ENCODE results near the gene PTX3.

Gene PTX3

DNA sequence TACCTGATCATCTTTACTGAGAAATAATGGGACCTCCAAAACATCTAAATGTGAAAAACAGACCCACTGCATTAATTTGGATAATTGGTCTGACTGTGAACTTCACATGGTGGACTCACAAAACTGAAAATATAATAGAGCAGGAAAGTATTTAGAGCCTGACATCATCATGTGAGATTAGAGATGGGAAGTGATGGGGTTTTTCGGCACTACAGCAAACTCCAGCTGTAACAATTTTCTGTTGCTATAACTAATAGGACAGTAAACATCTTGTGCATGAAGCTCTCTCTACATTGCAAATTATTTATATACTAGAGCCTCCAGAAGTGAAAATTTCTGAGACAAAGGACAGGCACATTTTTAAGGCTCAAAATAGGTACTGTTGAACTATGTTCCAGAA lies 34.4 kb downstream of the PTX3 start:
- DNase-seq (ENCODE audit: low read depth in 2 of 2, low spot score in 1 of 2): no peak

DNA sequence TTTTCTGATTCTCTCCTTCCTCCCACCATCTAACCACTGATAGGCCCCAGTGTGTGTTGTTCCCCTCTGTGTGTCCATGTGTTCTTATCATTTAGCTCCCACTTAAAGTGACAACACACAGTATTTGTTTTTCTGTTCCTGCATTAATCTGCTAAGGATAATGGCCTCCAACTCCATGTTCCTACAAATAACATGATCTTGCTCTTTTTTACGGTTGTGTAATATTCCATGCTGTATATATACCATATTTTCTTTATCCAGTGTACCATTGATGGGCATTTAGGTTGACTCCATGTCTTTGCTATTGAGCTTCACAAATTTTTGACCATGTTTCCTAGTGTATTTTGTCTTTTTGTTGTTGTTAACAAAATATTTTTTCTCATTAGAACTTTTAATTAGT lies 36.0 kb downstream of the PTX3 start:
- DNase-seq (ENCODE audit: low read depth in 2 of 2, low spot score in 1 of 2): no peak

DNA sequence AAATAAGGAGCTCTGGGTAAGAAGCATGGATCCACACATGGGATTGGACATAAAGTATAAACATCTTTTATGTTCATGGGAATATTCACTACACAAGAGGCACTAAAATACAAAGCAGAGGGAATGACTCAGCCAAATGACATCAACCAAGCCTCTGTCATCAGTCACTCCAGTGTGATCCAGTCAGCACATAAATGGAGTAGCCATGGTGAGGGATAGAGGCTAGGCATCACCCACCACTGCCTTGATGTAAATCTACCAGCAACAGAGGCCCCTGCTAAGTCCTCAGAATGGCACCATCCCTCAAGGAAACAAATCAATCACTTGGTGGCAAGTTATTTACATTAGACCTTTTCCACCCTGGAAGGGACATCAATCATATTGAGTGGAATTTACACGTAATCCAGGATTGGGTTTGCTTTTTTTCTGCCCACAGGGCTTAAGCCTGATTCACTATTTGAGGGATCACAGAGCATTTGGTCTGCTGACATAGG lies 39.3 kb downstream of the PTX3 start:
- DNase-seq (ENCODE audit: low read depth in 2 of 2, low spot score in 1 of 2): no peak

DNA sequence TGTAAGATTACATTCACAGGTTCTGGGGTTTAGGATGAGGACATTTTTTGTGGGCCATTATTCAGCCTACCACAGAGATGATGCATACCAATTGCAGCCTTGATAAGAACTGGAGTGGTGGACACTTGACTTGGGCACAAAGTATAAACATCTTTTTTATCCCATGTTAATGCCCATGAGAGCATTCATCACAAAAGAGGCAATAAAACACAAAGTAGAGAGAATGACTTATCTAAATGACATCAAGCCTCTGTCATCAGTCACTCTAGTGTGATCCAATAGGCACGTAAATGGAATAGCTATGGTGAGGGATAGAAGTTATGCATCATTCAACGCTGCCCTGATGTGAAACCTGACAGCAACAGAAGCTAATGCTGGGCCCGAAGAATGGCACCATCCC lies 40.8 kb downstream of the PTX3 start:
- DNase-seq (ENCODE audit: low read depth in 2 of 2, low spot score in 1 of 2): no peak

DNA sequence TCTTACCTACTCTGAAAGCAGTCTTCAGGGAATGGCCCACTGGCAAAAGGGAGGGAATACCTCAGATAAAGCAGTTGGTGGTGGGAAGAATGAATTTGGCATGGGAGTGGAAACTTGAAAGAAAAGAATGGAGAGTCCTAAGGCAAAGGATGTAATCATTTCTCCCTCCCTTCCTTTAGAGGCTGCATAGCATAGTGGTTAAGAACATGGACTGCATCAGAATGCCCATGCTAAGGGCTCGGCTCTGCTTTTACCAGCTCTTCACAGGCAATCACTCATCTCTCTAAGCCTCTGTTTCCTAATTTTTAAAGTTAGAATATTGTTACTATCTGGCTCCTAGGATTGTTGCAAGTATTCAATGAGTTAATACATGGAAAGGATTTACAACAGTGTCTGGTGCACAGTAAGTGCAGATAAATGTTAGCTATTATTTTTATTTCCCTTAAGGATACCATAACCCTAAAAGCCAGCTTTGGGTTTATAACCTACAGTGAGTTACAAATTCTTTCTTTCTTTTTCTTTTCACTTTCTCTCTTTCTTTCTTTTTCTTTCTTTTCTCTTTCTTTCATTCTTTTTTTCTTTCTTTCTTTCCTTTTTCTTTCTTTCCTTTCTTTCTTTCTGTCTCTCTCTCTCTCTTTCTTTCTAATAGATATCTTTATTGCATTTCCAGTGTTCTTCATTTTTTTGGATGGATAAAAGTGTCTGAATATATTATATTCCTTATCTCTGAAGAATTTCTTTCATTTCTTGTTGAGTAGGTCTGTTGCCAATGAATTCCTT lies 43.0 kb downstream of the PTX3 start:
- DNase-seq (ENCODE audit: low read depth in 2 of 2, low spot score in 1 of 2): no peak

DNA sequence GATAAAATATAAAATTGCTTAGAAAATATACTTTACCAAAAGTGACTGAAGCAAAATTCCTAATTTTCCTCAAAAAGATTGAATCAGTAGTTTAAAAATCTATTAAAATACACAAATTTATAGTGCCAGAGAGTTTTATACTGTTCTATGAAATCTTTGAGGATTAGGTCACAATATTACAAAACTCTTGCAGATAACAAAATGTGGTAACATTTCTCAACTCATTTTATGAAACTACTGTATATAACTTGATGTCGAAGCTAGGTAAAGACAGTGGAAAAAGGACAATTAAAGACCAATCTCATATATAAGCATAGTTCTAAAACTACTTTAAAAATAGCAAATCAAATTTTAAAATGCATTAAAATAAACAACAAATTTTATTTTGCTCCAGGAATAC lies 50.7 kb downstream of the PTX3 start:
- DNase-seq (ENCODE audit: low read depth in 2 of 2, low spot score in 1 of 2): no peak

DNA sequence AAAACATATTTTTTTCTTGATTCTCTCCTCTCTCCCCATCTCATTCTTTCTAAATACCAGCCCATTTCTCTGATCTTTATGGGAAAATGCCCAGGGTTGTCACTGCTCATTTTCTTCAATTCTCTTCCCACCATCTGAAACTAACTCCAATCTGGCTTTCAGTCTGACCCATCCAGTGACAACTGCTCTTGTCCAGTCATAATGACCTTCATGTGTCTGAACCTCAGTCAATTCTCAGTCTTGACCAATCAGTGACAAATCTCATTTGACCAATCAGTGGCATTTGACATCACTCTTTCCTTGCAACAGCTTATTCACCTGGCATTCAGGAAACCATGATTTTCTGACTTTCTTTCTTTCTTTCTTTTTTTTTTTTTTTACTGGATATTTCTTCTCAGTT lies 51.5 kb downstream of the PTX3 start:
- DNase-seq (ENCODE audit: low read depth in 2 of 2, low spot score in 1 of 2): no peak

DNA sequence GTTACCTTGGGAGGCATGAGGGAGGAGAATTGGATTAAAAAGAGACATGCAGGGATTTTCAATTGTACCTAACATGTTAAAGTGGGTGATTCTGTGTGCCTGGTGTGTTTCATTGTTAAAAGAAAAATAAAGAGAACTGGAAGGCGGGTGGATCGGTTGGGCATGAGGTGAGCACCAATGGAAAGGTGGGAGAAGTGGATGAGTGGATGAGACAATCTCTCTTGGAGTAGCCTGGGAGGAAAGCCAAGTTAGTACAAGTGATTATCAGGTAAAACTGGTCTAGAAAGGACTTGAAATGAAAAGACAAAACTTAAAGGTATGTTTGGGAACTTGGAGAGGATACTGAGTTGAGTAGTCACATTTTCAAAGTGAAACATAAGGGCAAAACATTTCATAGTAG lies 54.5 kb downstream of the PTX3 start:
- DNase-seq (ENCODE audit: low read depth in 2 of 2, low spot score in 1 of 2): no peak
